Hepatocyte (in vitro differentiated cells): ENCODE data around the gene CCDC85C. TPM values are rescaled to one million over a fixed set of nuclear protein-coding genes. Genes with fewer than 3 reads are reported as not detected.

Experiments
- DNase-seq: peaks from one replicate; pipeline ENCODE4 v3.0.0-alpha.2; 2016; ENCODE audit warnings: low spot score
- H2AFZ ChIP-seq: fragments of 200-600 bp; sonication (generic); 2 replicates; pipeline ENCODE4 v1.6.0; 2016; ENCODE audit warnings: antibody characterized with exemption, mild to moderate bottlenecking
- H3K27ac ChIP-seq: fragments of 200-600 bp; sonication (generic); 2 replicates; pipeline ENCODE4 v1.5.1; 2016; ENCODE audit warnings: mild to moderate bottlenecking
- H3K27me3 ChIP-seq: fragments of 200-600 bp; sonication (generic); 2 replicates; pipeline ENCODE4 v1.6.1; 2016
- H3K36me3 ChIP-seq: fragments of 200-600 bp; sonication (generic); replicated peaks from 2 replicates; pipeline ENCODE4 v1.5.1; 2016; ENCODE audit warnings: low read depth; ENCODE audit not compliant: insufficient read depth
- H3K4me1 ChIP-seq: fragments of 200-600 bp; sonication (generic); 2 replicates; pipeline ENCODE4 v1.5.1; 2016; ENCODE audit warnings: mild to moderate bottlenecking, moderate library complexity; ENCODE audit not compliant: insufficient read depth
- H3K4me2 ChIP-seq: fragments of 200-600 bp; sonication (generic); 2 replicates; pipeline ENCODE4 v1.6.0; 2016
- H3K4me3 ChIP-seq: fragments of 200-600 bp; sonication (generic); 2 replicates; pipeline ENCODE4 v1.5.1; 2016; ENCODE audit warnings: mild to moderate bottlenecking
- H3K79me2 ChIP-seq: fragments of 200-600 bp; sonication (generic); 2 replicates; pipeline ENCODE4 v1.6.0; 2017; ENCODE audit warnings: mild to moderate bottlenecking
- H3K9me2 ChIP-seq: fragments of 200-600 bp; sonication (generic); replicated peaks from 2 replicates; pipeline ENCODE4 v1.6.0; 2017; ENCODE audit warnings: mild to moderate bottlenecking; ENCODE audit not compliant: insufficient read depth
- H3K9me3 ChIP-seq: fragments of 200-600 bp; sonication (generic); 2 replicates; pipeline ENCODE4 v1.5.1; 2016; ENCODE audit warnings: low read depth, mild to moderate bottlenecking
- H4K20me1 ChIP-seq: fragments of 200-600 bp; sonication (generic); 2 replicates; pipeline ENCODE4 v1.6.0; 2016; ENCODE audit warnings: mild to moderate bottlenecking; ENCODE audit not compliant: insufficient read depth, poor library complexity, severe bottlenecking
- CTCF ChIP-seq: fragments of 200-600 bp; sonication (generic); IDR thresholded peaks from 2 replicates; pipeline ENCODE4 v1.5.1; 2016; ENCODE audit warnings: antibody characterized with exemption, mild to moderate bottlenecking; ENCODE audit not compliant: poor library complexity
- EZH2 ChIP-seq: fragments of 200-600 bp; sonication (generic); IDR thresholded peaks from 2 replicates; pipeline ENCODE4 v1.6.1; 2016; ENCODE audit warnings: antibody characterized with exemption, mild to moderate bottlenecking, borderline replicate concordance
- EZH2phosphoT487 ChIP-seq: fragments of 200-600 bp; sonication (generic); IDR thresholded peaks from one replicate; pipeline ENCODE4 v1.6.1; 2018; ENCODE audit warnings: antibody characterized with exemption, mild to moderate bottlenecking, low read depth, moderate library complexity; ENCODE audit not compliant: unreplicated experiment, severe bottlenecking
- WGBS: methylation state at CpG from one replicate; pipeline ENCODE4 v1.1.6; 2016; ENCODE audit warnings: low lambda C conversion rate; ENCODE audit errors: missing lambda C conversion rate; 5-methylcytosine and 5-hydroxymethylcytosine counted together
- polyA plus RNA-seq: library from polyadenylated mRNA; unstranded; fragments of >200 nt; fragmentation: Nextera tagmentation; extraction: Ambion mirVana; gene quantifications from 2 replicates; pipeline ENCODE4 v1.2.1, GENCODE V29; 2016
- total RNA-seq: library from RNA; depleted of rRNA; stranded (reverse); fragments of >200 nt; gene quantifications from 2 replicates; pipeline ENCODE4 v1.2.3, GENCODE V29; 2014

The CCDC85C gene
- total RNA-seq = 32.8 and 37.8 TPM in 2 replicates
- 33.8 and 47.2 TPM in 2 replicates for polyA plus RNA-seq

GRCh38 chr14:99603471-99604277 is at the start of gene CCDC85C:
CCDC85C (minus strand) TSS chr14:99604207; CDS start chr14:99603959, 248 bp downstream.
- peaks cover 22% of the 10 kb centered on the region for H4K20me1 ChIP-seq
- peaks cover 49% of the 10 kb centered on the region for H3K79me2 ChIP-seq
- peaks cover 50% of the 10 kb centered on the region for H3K4me1 ChIP-seq
- peak within 1 kb of the TSS; percentile 100 for H3K4me2 ChIP-seq
- TF ChIP-seq CTCF (peak; percentile 3), EZH2phosphoT487 (no peak), EZH2 (no peak)
- H3K9me2 ChIP-seq = no peaks in the 10 kb centered on the region
- peak within 1 kb of the TSS; percentile 97 for H3K27ac ChIP-seq
- peak; percentile 70 for DNase-seq
- peak within 1 kb of the TSS; percentile 74 for H3K4me3 ChIP-seq
- no peaks in the 10 kb centered on the region for H3K9me3 ChIP-seq
- 1% methylated on average over 64 of the region's 128 CpGs for WGBS
- peak within 1 kb of the TSS; percentile 83 for H2AFZ ChIP-seq
- H3K27me3 ChIP-seq = no peaks in the 10 kb centered on the region
- H3K36me3 ChIP-seq = no peaks in the 10 kb centered on the region

DNA sequence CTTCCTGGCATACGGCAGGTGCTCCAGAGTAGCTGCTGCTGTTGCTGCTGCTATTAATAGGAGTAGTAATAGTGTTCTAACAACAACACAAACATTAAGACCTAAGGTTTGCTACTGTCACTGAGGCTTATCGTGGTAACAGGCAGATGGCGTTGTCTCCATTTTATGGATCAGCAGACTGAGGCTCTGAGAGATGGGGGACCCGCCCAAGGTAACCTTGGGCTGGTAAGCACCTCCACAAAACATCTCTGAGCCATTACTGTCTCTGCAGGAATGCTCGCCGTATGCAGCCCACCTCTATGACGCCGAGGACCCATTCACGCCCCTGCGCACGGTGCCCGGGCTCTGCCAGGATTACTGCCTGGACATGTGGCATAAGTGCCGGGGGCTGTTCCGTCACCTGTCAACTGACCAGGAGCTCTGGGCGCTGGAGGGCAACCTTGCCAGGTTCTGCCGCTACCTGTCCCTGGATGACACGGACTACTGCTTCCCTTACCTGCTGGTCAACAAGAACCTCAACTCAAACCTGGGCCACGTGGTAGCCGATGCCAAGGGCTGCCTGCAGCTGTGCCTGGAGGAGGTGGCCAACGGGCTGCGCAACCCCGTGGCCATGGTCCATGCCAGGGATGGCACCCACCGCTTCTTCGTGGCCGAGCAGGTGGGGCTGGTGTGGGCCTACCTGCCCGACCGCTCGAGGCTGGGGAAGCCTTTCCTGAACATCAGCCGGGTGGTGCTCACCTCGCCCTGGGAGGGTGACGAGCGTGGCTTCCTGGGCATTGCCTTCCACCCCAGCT is 48.1 kb upstream of the CCDC85C start:
- no peak for TF ChIP-seq CTCF
- TF ChIP-seq EZH2 = no peak
- no peak for TF ChIP-seq EZH2phosphoT487
- WGBS = 95% methylated on average over 32 of the region's 32 CpGs
- H3K4me2 ChIP-seq = no peak overlapping the region
- H3K4me1 ChIP-seq = no peaks in the 10 kb centered on the region
- no peaks in the 10 kb centered on the region for H3K79me2 ChIP-seq
- no peak overlapping the region for H3K4me3 ChIP-seq
- H2AFZ ChIP-seq = no peak overlapping the region
- no peaks in the 10 kb centered on the region for H3K27me3 ChIP-seq
- H3K36me3 ChIP-seq = no peaks in the 10 kb centered on the region
- no peaks in the 10 kb centered on the region for H3K9me3 ChIP-seq
- no peak for DNase-seq
- no peaks in the 10 kb centered on the region for H4K20me1 ChIP-seq
- H3K27ac ChIP-seq = no peak overlapping the region
- no peaks in the 10 kb centered on the region for H3K9me2 ChIP-seq

- Histone ChIP-seq H3K4me1 (peaks cover 5% of the 10 kb centered on the region), H2AFZ (no peak overlapping the region), H3K9me3 (no peaks in the 10 kb centered on the region), H3K79me2 (no peaks in the 10 kb centered on the region), H3K4me2 (no peak overlapping the region), H3K27me3 (no peaks in the 10 kb centered on the region), H3K27ac (no peak overlapping the region), H4K20me1 (no peaks in the 10 kb centered on the region), H3K36me3 (no peaks in the 10 kb centered on the region), H3K4me3 (no peak overlapping the region), H3K9me2 (no peaks in the 10 kb centered on the region)
- no peak for DNase-seq
- 86% methylated on average over 8 of the region's 9 CpGs for WGBS
- no peak for TF ChIP-seq EZH2
Measured at GRCh38 chr14:99650189-99650588, 46.2 kb upstream of the CCDC85C start.

DNA sequence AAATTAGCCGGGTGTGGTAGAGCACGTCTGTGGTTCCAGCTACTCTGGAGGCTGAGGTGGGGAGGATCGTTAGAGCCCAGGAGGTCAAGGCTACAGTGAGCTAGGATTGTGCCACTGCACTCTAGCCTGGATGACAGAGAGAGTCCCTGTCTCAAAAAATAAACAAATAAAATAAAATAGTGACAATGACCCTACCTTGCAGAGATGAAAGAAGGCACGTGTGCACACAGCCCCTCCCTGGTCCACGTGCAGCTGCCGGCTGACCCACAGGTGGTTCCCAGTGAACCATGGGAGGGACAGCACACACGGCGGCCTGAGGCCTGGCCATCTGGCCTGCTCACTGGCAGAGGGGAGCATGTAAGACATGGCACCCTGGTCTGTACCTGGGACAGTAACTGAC is 45.6 kb upstream of the CCDC85C start:
- Histone ChIP-seq H3K79me2 (no peaks in the 10 kb centered on the region), H2AFZ (no peak overlapping the region), H3K36me3 (no peaks in the 10 kb centered on the region), H3K4me1 (peaks cover 10% of the 10 kb centered on the region), H3K9me2 (no peaks in the 10 kb centered on the region), H3K4me3 (no peak overlapping the region), H3K4me2 (no peak overlapping the region), H3K27ac (no peak overlapping the region), H4K20me1 (no peaks in the 10 kb centered on the region), H3K9me3 (no peaks in the 10 kb centered on the region), H3K27me3 (no peaks in the 10 kb centered on the region)
- DNase-seq = no peak
- WGBS = 86% methylated on average over 8 of the region's 8 CpGs
- TF ChIP-seq EZH2 = no peak
- TF ChIP-seq CTCF = no peak
- no peak for TF ChIP-seq EZH2phosphoT487
